HepG2 (cell line): ENCODE measurements around the gene OXSM. TPM values are rescaled to one million over a fixed set of nuclear protein-coding genes. Genes with fewer than 3 reads are reported as not detected.

Experiments
- POLR2AphosphoS5 ChIP-seq: IDR thresholded peaks from 2 replicates; pipeline ENCODE4 v1.6.1; 2012; ENCODE audit warnings: low read depth, low read length
- SRSF1 ChIP-seq: fragments of 200-400 bp; formaldehyde crosslinking; optimal IDR thresholded peaks from 2 replicates; pipeline ENCODE3; 2017; ENCODE audit warnings: mild to moderate bottlenecking, low read depth, low read length, moderate library complexity
- THYN1 ChIP-seq: sonication (generic); formaldehyde crosslinking; IDR thresholded peaks from 2 replicates; pipeline ENCODE4 v1.8.1; 2023; ENCODE audit warnings: low read depth, mild to moderate bottlenecking, moderate library complexity, missing genetic modification reagents, borderline replicate concordance
- ZNF12 ChIP-seq: sonication (generic); formaldehyde crosslinking; IDR thresholded peaks from 2 replicates; pipeline ENCODE4 v1.5.0; 2020; ENCODE audit warnings: missing genetic modification reagents
- ZNF274 ChIP-seq: sonication (generic); formaldehyde crosslinking; IDR thresholded peaks from 2 replicates; pipeline ENCODE4 v1.5.1; 2020; ENCODE audit warnings: mild to moderate bottlenecking, missing genetic modification reagents
- ZNF33A ChIP-seq: sonication (generic); formaldehyde crosslinking; IDR thresholded peaks from 2 replicates; pipeline ENCODE4 v1.5.1; 2020; ENCODE audit warnings: missing genetic modification reagents, mild to moderate bottlenecking, moderate library complexity, borderline replicate concordance
- ZNF557 ChIP-seq: sonication (generic); formaldehyde crosslinking; IDR thresholded peaks from 2 replicates; pipeline ENCODE4 v1.4.0; 2020; ENCODE audit warnings: missing genetic modification reagents
- polyA plus RNA-seq, 8 experiments: library from polyadenylated mRNA; depleted of rRNA in 3 of 8; stranded (reverse) in 7 of 8; unstranded in 1 of 8; fragments of >200 nt; fragmentation: Illumina TruSeq in 4 of 8; extraction: Trizol in 4 of 8; gene quantifications; 2 replicates each; pipeline versions ENCODE4 v1.2.1 to v1.2.3, GENCODE V29; 2011 to 2016; ENCODE audit warnings: low read depth in 4 of 8, missing spikeins in 1 of 8, mixed read lengths in 1 of 8; ENCODE audit not compliant: insufficient read depth in 1 of 8
- total RNA-seq, 5 experiments: library from RNA; depleted of rRNA; stranded (reverse); fragments of >200 nt; fragmentation: Illumina TruSeq; extraction: Trizol; gene quantifications; 2 replicates each; pipeline ENCODE4 v1.2.3, GENCODE V29; 2016; ENCODE audit warnings: low read depth in 1 of 5
- TF ChIP-seq, protein P1 (sequence below): sonication (generic); formaldehyde crosslinking; IDR thresholded peaks from 2 replicates; pipeline ENCODE4 v1.4.0; 2020; ENCODE audit warnings: missing genetic modification reagents, borderline replicate concordance
- TF ChIP-seq, protein P2 (sequence below), 2 experiments: fragments of 450-650 bp in 1 of 2; sonication (generic) in 1 of 2; formaldehyde crosslinking in 1 of 2; IDR thresholded peaks; 2 replicates each; pipeline versions ENCODE4 v1.6.1 to v1.8.0; 2016 to 2022; ENCODE audit warnings: antibody characterized with exemption in 1 of 2, mild to moderate bottlenecking in 1 of 2, missing genetic modification reagents in 1 of 2
- TF ChIP-seq, protein P3 (sequence below): sonication (generic); formaldehyde crosslinking; IDR thresholded peaks from 2 replicates; pipeline ENCODE4 v1.4.0; 2020; ENCODE audit warnings: mild to moderate bottlenecking, missing genetic modification reagents

The OXSM gene
- total and polyA plus RNA-seq, 2 of the 13 experiments (the other 11 are each of a cell fraction or from before 2014, with no cell fraction given), result 18.2 to 34.4 TPM

DNA sequence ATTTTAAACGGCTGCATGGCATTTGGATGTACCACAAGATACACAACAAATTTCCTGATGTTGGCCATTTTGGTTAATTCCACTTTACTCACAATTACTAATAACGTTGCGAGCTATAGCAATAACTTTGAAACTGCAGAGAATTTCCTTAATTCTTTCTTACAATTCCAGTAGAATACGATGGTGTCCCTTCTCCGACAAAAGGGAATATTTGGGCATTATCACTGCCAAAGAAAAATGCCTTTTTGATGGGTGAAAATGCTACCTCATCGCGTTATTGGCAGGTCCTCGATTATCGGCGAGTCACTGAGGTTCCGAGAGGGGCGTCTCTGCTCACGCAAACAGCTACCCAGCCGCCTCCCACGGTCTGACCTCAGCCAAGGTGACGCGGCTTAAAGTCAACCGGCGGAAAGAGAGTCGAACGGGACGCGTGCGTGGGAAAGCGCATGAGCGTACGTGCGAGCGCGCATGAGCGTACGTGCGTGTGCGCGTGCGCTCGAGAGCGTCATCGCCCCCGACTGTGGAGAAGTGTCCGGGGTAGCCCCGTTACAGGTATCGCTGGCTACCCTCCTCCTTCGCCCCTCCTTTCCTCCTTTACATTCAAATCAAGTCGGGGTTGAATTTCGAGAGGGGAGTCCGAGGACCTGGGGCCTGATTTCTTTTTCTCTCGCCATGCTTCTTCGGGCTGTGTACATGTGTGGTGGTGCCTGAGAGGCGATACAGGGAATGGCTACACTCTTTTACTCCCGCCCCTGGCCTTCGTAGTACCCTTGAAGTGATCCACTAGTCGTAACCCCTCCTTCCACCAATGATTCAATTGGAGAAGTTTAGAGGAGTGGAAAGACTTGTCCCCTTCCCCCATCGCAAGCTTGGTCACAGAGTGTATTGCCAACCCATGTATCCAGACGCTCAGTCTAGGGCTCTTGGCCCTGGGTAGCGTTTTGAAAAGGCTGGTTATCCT lies at the start of gene OXSM (continued):
- TF ChIP-seq, protein P1, sequence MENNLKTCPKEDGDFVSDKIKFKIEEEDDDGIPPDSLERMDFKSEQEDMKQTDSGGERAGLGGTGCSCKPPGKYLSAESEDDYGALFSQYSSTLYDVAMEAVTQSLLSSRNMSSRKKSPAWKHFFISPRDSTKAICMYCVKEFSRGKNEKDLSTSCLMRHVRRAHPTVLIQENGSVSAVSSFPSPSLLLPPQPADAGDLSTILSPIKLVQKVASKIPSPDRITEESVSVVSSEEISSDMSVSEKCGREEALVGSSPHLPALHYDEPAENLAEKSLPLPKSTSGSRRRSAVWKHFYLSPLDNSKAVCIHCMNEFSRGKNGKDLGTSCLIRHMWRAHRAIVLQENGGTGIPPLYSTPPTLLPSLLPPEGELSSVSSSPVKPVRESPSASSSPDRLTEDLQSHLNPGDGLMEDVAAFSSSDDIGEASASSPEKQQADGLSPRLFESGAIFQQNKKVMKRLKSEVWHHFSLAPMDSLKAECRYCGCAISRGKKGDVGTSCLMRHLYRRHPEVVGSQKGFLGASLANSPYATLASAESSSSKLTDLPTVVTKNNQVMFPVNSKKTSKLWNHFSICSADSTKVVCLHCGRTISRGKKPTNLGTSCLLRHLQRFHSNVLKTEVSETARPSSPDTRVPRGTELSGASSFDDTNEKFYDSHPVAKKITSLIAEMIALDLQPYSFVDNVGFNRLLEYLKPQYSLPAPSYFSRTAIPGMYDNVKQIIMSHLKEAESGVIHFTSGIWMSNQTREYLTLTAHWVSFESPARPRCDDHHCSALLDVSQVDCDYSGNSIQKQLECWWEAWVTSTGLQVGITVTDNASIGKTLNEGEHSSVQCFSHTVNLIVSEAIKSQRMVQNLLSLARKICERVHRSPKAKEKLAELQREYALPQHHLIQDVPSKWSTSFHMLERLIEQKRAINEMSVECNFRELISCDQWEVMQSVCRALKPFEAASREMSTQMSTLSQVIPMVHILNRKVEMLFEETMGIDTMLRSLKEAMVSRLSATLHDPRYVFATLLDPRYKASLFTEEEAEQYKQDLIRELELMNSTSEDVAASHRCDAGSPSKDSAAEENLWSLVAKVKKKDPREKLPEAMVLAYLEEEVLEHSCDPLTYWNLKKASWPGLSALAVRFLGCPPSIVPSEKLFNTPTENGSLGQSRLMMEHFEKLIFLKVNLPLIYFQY (CRISPR knock-in tag), result peak; percentile 57; the same call in 1 of the 2 replicates
- TF ChIP-seq, protein P2, sequence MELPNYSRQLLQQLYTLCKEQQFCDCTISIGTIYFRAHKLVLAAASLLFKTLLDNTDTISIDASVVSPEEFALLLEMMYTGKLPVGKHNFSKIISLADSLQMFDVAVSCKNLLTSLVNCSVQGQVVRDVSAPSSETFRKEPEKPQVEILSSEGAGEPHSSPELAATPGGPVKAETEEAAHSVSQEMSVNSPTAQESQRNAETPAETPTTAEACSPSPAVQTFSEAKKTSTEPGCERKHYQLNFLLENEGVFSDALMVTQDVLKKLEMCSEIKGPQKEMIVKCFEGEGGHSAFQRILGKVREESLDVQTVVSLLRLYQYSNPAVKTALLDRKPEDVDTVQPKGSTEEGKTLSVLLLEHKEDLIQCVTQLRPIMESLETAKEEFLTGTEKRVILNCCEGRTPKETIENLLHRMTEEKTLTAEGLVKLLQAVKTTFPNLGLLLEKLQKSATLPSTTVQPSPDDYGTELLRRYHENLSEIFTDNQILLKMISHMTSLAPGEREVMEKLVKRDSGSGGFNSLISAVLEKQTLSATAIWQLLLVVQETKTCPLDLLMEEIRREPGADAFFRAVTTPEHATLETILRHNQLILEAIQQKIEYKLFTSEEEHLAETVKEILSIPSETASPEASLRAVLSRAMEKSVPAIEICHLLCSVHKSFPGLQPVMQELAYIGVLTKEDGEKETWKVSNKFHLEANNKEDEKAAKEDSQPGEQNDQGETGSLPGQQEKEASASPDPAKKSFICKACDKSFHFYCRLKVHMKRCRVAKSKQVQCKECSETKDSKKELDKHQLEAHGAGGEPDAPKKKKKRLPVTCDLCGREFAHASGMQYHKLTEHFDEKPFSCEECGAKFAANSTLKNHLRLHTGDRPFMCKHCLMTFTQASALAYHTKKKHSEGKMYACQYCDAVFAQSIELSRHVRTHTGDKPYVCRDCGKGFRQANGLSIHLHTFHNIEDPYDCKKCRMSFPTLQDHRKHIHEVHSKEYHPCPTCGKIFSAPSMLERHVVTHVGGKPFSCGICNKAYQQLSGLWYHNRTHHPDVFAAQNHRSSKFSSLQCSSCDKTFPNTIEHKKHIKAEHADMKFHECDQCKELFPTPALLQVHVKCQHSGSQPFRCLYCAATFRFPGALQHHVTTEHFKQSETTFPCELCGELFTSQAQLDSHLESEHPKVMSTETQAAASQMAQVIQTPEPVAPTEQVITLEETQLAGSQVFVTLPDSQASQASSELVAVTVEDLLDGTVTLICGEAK (IDR thresholded peaks at IDR 0.05), result no peak
- TF ChIP-seq, protein P2 (CRISPR knock-in tag; IDR thresholded peaks at IDR 0.05), result peak; percentile 63; the same call in 1 of the 2 replicates
- TF ChIP-seq ZNF33A (CRISPR knock-in tag) (no peak), THYN1 (no peak), ZNF557 (0 out of 2 replicates have a peak, but pooled peaks have one; percentile 74), POLR2AphosphoS5 (peak; percentile 80), ZNF274 (CRISPR knock-in tag) (peak; percentile 89), SRSF1 (no peak), ZNF12 (CRISPR knock-in tag) (no peak)
- TF ChIP-seq, protein P3, sequence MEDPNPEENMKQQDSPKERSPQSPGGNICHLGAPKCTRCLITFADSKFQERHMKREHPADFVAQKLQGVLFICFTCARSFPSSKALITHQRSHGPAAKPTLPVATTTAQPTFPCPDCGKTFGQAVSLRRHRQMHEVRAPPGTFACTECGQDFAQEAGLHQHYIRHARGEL (CRISPR knock-in tag), result no peak
